GM18499 (cell line): Measurements from ENCODE around the gene STRIP1.

Source experiments
- ATAC-seq: cut with Tn5 transposase; IDR thresholded peaks from one replicate; pipeline ENCODE4 v1.9.1; 2021; ENCODE audit warnings: moderate number of reproducible peaks; ENCODE audit not compliant: insufficient read depth, unreplicated experiment

The STRIP1 gene

DNA sequence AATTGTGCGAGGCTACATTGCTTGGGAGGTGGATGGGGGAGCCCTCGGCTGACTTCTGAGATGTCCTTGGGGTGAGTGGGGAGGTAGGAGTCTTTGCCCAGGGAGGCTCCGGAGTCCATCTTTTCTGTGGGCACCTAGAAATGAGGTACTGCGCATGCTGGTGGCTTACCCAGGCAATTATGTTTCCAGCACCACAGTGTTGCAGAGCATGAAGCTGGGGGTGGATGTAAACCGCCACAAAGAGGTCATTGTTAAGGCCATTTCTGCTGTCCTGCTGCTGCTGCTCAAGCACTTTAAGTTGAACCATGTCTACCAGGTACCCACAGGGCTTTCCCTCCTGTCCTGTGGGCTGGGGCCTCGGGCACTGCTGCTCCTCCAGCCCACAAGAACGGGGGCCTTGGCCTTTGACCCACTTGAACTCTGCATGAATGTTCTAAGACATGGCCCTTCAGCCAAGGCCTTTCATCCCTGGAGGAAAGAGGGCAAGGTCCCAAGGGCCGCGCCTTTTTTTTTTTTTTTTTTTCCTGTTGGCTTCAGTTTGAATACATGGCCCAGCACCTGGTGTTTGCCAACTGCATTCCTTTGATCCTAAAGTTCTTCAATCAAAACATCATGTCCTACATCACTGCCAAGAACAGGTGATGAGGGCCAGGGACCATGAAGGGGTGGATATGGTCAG is 14.6 kb downstream of the STRIP1 start:
- ATAC-seq, result no peak

DNA sequence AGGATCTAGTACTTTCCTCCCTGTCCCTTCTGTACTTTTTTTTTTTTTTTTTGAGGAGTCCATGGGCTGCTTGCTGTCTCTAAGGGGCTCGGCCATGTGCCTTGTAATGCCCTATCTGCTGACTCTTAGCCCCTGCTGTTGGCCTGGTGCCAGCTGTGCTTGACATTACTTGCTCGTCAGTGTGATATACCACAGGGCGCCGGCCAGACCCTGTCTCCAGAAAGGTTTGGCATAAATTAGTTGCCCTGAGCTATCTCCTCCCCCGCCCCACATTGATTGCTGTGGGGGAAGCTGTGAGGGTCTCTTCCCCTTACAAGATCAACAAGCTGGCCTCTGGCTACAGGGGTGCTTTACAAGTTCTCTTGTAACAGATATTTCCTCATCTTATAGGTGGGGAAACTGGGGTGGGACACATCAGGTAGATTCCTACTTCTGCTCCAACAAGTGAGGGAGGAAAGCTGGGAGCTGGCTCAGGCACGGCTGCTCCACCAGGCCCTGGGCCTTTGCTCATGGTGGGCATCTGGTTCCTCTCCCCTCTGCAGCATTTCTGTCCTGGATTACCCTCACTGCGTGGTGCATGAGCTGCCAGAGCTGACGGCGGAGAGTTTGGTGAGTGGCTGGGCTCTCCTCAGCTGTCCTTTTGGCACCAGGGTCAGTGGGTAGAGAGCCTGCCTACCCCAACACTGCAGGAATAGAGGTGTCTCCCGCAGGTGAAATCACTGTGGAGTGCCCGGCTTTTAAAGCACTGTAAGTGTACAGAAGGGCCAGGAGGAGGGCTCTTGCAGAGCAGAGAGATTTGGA is 15.6 kb downstream of the STRIP1 start:
- ATAC-seq, result no peak

- no peak for ATAC-seq
Observed at GRCh38 chr1:110050602-110051261, 16.3 kb downstream of the STRIP1 start.

GRCh38 chr1:110051262-110051648 is 16.8 kb downstream of the STRIP1 start:
- ATAC-seq, result no peak

DNA sequence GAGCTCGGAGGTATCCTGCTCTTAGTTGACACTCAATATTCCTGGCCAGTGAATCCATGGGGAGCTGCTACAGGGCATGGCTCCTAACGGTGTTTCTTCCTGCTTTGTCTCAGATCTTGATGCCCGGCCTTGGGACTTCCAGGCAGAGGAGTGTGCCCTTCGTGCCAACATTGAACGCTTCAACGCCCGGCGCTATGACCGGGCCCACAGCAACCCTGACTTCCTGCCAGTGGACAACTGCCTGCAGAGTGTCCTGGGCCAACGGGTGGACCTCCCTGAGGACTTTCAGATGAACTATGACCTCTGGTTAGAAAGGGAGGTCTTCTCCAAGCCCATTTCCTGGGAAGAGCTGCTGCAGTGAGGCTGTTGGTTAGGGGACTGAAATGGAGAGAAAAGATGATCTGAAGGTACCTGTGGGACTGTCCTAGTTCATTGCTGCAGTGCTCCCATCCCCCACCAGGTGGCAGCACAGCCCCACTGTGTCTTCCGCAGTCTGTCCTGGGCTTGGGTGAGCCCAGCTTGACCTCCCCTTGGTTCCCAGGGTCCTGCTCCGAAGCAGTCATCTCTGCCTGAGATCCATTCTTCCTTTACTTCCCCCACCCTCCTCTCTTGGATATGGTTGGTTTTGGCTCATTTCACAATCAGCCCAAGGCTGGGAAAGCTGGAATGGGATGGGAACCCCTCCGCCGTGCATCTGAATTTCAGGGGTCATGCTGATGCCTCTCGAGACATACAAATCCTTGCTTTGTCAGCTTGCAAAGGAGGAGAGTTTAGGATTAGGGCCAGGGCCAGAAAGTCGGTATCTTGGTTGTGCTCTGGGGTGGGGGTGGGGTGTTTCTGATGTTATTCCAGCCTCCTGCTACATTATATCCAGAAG is 19.4 kb downstream of the STRIP1 start:
- ATAC-seq, result no peak

DNA sequence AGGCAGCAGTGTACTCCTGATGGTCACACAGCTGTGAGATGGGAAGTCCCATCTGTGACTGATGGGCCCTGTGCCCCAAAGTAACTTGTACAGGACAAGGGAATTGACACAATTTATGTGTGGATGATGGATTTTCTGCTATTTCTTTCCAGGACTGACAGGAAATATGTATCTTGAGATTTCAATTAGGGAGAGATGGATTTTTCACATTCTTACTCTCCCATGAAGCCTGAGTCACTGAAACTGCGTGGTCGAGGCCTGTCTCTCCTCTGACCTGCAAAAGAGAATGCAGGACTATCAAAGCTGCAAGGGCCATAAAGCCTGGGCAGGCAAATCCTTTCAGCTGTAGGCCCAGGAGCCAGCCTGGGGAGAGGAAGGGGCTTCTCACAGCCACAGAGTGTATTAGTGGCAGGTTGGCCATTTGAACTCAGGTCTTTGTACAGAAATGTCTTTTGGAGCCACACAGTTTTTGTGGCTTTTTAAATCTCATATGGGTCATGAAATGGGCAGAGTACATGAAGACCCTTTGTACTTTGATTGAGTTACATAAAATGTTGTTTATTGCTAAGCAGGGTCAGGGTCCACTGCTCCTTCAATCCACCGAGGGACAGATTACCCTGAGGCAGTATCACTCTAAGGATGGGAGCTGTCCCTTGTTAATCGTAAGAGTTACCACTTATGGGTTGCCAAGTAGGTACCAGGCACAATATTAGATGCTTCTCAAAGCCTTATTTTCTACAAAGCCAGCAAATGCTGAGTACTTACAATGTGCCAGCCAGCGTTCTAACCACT is 21.3 kb downstream of the STRIP1 start:
- ATAC-seq, result no peak

DNA sequence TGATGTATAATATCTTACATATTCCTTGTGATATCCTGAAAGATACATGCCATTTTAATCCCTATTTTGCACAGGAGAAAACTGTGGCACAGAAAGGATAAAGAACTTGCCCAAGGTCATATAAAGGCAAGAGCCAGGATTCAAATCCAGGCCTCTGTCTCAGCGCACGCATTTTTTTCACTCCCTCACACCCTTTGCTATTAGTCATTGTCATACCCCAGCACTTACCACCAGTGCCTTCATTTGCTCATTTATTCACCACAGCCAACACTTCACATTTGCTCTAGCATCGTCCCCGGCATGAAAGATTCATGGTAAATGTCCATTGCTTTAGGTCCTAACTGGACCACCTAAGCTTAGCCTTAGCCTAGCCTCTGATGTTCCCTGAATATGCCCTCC is 21.9 kb downstream of the STRIP1 start:
- no peak for ATAC-seq

DNA sequence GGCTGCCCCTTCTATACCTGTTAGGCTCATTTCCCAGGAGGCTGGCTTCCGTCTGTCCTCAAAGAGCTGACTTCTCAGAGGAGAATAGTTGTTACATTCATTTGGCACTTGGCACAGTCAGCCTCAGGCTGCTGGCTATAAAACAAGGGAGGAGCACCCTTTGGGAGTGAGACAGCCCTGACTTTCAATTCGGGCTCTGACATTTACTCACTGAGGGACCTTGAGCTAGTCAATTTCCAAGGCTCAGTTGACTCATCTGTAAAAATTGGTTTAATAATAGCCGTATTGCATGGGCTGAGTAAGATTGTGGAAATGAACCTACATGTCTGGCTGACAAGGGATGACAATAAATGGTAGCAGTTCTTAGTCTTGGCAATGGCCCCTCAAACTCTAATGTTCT is 22.4 kb downstream of the STRIP1 start:
- ATAC-seq, result no peak

DNA sequence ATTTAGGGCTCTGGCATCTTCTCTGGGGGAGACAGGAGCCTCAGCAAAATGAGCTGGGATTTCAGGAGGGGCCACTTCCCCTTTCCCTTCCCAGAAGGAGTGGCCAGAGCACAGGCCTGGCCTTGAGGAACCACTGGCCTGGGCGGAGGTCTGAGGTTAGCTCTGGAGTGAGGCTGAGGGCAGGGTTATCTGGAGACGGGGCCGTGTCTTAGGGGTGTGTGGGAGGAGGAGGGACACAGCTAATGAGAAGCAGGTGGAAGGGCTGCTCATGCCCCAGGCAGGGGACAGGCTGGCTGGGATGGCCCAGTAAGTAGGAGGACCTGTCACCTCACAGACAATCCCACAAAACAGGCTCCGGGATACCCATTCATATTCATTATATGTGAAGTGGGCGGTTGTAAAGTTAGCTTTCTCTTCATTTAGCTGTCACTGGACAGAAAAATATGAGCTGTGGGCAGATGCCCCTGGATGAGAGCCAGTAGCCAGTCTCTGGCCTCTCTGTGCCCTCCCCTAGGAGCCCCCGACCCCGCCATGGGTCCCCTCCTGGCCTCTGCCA is 23.6 kb downstream of the STRIP1 start:
- ATAC-seq, result no peak

DNA sequence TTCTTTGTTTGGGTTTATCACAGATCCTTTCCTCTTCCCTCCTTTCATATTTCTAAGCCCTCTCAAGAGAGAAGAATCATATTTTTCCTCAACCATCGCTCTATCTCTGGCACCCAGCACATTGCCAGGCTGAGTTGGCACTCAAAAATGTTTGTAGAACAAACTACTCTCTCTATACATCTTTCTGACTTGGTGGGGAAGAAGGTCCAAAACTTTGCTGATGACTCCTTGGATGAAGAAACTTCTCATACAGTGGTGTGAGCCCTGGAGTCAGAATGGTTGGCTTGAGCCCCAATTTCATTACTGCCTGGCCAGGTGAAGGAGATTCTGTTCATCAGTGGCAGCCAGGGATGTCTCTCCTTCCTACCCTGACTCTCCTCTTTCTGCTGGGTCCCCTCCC is 24.2 kb downstream of the STRIP1 start:
- no peak for ATAC-seq

DNA sequence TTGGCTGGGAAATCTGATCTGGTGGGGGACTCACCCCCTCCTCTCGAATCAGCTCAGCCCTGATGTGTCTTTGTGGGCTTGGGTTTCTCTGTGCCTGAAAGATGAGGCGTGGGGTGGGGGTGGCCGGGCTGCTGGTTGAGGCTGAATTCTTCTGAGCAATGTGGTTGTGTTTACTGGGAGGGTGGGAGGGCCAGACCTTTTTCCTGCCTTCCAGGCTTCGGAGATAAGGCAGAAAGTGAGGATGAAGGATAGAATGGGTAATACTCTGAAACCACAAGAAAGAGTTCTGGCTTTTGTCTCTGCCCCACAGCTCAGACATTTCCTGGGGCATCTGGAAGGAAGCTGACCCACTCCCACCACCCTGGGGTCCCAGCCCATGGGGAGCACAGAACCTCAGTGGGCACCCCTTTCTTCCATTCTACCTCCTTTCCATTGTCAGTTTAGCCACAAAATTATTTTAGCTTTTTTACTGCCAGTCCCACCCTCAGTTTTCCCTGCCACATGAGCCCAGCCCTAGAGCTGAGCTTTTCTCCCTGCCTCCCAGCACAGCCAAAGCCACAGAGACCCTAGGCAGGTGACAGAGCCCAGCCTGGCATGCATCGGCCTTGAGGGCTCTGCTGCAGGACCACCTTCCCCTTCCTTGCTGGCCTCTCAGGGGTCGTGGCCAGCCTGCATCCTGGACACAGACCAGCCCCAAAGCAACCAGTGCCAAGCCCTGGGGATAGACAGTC is 24.9 kb downstream of the STRIP1 start:
- no peak for ATAC-seq

GRCh38 chr1:110060034-110060661 is 25.7 kb downstream of the STRIP1 start:
- no peak for ATAC-seq

GRCh38 chr1:110060662-110061060 is 26.2 kb downstream of the STRIP1 start:
- no peak for ATAC-seq

- ATAC-seq, result no peak
Observed at GRCh38 chr1:110061341-110061740, 26.9 kb downstream of the STRIP1 start.

GRCh38 chr1:110062612-110063011 is 28.2 kb downstream of the STRIP1 start:
- ATAC-seq, result no peak

- ATAC-seq, result no peak
Observed at GRCh38 chr1:110063781-110064180, 29.4 kb downstream of the STRIP1 start.

- ATAC-seq, result no peak
Observed at GRCh38 chr1:110064576-110065337, 30.3 kb downstream of the STRIP1 start.

GRCh38 chr1:110065841-110066240 is 31.4 kb downstream of the STRIP1 start:
- no peak for ATAC-seq
